GM13976 (cell line): ENCODE results near the gene ATP5F1B.
A peak's percentile ranks its signal among the peaks of the same experiment; 100 is the strongest.

Source experiments
- DNase-seq: peaks from one replicate; pipeline ENCODE4 v3.0.0; 2012; ENCODE audit warnings: low spot score
- CTCF ChIP-seq: IDR thresholded peaks from 2 replicates; pipeline ENCODE4 v1.5.1; 2012; ENCODE audit warnings: borderline replicate concordance, mild to moderate bottlenecking; ENCODE audit not compliant: insufficient read depth; ENCODE audit errors: extremely low read depth, missing control alignments, control extremely low read depth
- in situ Hi-C: fragments of 300-500 bp; cut with MboI; formaldehyde crosslinking; loops from one replicate; pipeline ENCODE4 v1.12.0; 2022; ENCODE audit warnings: low sequenced_read_pairs, mixed read lengths, inconsistent platforms; ENCODE audit not compliant: unreplicated experiment

Gene ATP5F1B

DNA sequence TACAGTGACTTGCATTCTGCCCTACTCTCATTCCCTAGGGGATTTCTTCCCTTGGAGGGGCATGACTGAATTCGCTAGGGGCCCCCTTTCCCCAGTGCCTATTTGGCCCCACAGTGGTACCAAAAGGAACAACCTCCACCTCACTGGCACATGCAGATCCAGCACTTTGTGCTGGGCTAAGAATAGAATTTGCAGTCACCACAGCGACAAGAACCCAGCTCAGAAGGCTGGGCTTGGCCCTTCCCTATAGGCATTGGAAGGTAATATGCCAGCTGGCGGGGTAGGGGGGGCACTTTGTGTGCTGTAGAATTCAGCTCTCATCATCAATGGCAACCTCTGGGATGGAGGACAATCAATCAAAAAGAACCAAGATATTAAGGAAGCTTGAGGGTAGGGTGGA is 29.5 kb downstream of the ATP5F1B start:
- in situ Hi-C loops: loop anchor here (25.0 kb wide), 1 partner anchor 104 kb away; the partner anchor contains the start of gene RBMS2
- DNase-seq: no peak
- no peak for TF ChIP-seq CTCF

DNA sequence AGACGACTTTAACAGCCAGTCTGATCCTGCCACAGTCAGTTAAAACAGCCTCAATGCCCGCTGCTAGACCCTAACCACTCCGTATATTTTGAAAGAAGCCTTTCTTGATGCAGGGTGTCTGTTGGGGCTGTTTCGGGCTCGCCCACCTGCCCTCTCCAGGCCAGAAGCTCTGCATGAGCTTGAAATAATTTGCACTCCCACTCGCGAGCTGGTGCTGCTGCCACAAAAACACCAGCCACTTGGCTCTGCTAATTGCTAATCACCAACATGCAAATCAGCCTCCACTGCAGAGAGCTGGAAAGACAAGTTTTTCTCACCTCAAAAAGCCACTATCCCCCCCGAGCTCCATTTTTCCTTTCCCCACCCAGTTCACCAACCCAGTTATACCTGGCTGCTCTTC is 31.2 kb downstream of the ATP5F1B start:
- TF ChIP-seq CTCF: no peak
- DNase-seq: no peak
- in situ Hi-C loops: loop anchor here (25.0 kb wide), 1 partner anchor 102 kb away; the partner anchor contains the start of gene RBMS2

GRCh38 chr12:56604355-56604754 is 41.4 kb downstream of the ATP5F1B start:
- in situ Hi-C loops: loop anchor here (25.0 kb wide), 1 partner anchor 92 kb away; the partner anchor contains the start of gene RBMS2
- TF ChIP-seq CTCF: no peak
- DNase-seq: no peak

GRCh38 chr12:56602239-56602638 is 43.5 kb downstream of the ATP5F1B start:
- in situ Hi-C loops: loop anchor here (25.0 kb wide), 1 partner anchor 90 kb away; the partner anchor contains the start of gene RBMS2
- TF ChIP-seq CTCF: no peak
- DNase-seq: no peak

- in situ Hi-C loops: loop anchor here (25.0 kb wide), 1 partner anchor 89 kb away; the partner anchor contains the start of gene RBMS2
- no peak for TF ChIP-seq CTCF
- DNase-seq: peak; percentile 51
Observed at GRCh38 chr12:56601503-56601902, 44.3 kb downstream of the ATP5F1B start.

- TF ChIP-seq CTCF: no peak
- DNase-seq: no peak
- in situ Hi-C loops: loop anchor here (25.0 kb wide), 1 partner anchor 88 kb away; the partner anchor contains the start of gene RBMS2
Observed at GRCh38 chr12:56600753-56601152, 45.0 kb downstream of the ATP5F1B start.
